Umbilical cord (tissue), 2 donors: ENCODE measurements around the gene ADAMTS16. TPM values are rescaled to one million over a fixed set of nuclear protein-coding genes. Genes with fewer than 3 reads are reported as not detected.

Experiments
- DNase-seq: peaks from one replicate; pipeline ENCODE4 v3.0.0-alpha.2; 2015; ENCODE audit warnings: low spot score
- total RNA-seq: library from RNA; depleted of rRNA; stranded (reverse); fragments of >200 nt; gene quantifications from one replicate; pipeline ENCODE4 v1.2.3, GENCODE V29; 2014; ENCODE audit warnings: low replicate concordance; ENCODE audit not compliant: insufficient read depth

The ADAMTS16 gene
- total RNA-seq, 1 donor from 2014 or later, result 7.2 TPM

GRCh38 chr5:5344051-5344571 lies 204.0 kb downstream of the ADAMTS16 start:
- DNase-seq, result no peak

GRCh38 chr5:5344606-5345005 lies 204.5 kb downstream of the ADAMTS16 start:
- DNase-seq, result no peak

- DNase-seq, result no peak
These were observed 207.3 kb downstream of the ADAMTS16 start for GRCh38 chr5:5347442-5347841.

- no peak for DNase-seq
These were observed 208.0 kb downstream of the ADAMTS16 start for GRCh38 chr5:5348135-5348534.

GRCh38 chr5:5348576-5348975 lies 208.4 kb downstream of the ADAMTS16 start:
- DNase-seq, result no peak

- no peak for DNase-seq
These were observed 210.0 kb downstream of the ADAMTS16 start for GRCh38 chr5:5350101-5350500.

- DNase-seq, result no peak
These were observed 211.3 kb downstream of the ADAMTS16 start for GRCh38 chr5:5351288-5351979.

- no peak for DNase-seq
These were observed 212.5 kb downstream of the ADAMTS16 start for GRCh38 chr5:5352675-5353074.

- no peak for DNase-seq
These were observed 213.6 kb downstream of the ADAMTS16 start for GRCh38 chr5:5353681-5354080.

- no peak for DNase-seq
These were observed 216.6 kb downstream of the ADAMTS16 start for GRCh38 chr5:5356765-5357164.

GRCh38 chr5:5359618-5360017 lies 219.5 kb downstream of the ADAMTS16 start:
- no peak for DNase-seq

- DNase-seq, result no peak
These were observed 220.3 kb downstream of the ADAMTS16 start for GRCh38 chr5:5360363-5360940.

GRCh38 chr5:5360941-5361520 lies 220.9 kb downstream of the ADAMTS16 start:
- DNase-seq, result no peak

- DNase-seq, result no peak
These were observed 222.9 kb downstream of the ADAMTS16 start for GRCh38 chr5:5363045-5363444.

- no peak for DNase-seq
These were observed 224.8 kb downstream of the ADAMTS16 start for GRCh38 chr5:5364932-5365331.

- no peak for DNase-seq
These were observed 227.6 kb downstream of the ADAMTS16 start for GRCh38 chr5:5367739-5368138.

GRCh38 chr5:5369051-5369605 lies 229.0 kb downstream of the ADAMTS16 start:
- no peak for DNase-seq
